NB4 (cell line): ENCODE data around the gene PITPNB.

Source experiments
- CTCF ChIP-seq: IDR thresholded peaks from one replicate; pipeline ENCODE4 v1.5.1; 2012; ENCODE audit warnings: low read depth, low read length
- POLR2A ChIP-seq: IDR thresholded peaks from 2 replicates; pipeline ENCODE4 v1.6.1; 2011; ENCODE audit warnings: mild to moderate bottlenecking; ENCODE audit not compliant: insufficient read length; ENCODE audit errors: extremely low read depth
- TF ChIP-seq, protein P1 (sequence below): IDR thresholded peaks from 2 replicates; pipeline ENCODE4 v1.6.1; 2011; ENCODE audit warnings: low read depth, low read length

GRCh38 chr22:27961182-27961581, 42.1 kb upstream of the PITPNB start:
- TF ChIP-seq CTCF (no peak), POLR2A (no peak)
- TF ChIP-seq, protein P1, sequence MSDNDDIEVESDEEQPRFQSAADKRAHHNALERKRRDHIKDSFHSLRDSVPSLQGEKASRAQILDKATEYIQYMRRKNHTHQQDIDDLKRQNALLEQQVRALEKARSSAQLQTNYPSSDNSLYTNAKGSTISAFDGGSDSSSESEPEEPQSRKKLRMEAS, result no peak
